ENCODE data around the gene MGAT5.

The MGAT5 gene

GRCh38 chr2:134454931-134455330 is 201.1 kb downstream of the MGAT5 start:
- ChIA-PET CTCF (interaction anchor here (0.6 to 1.2 kb wide), 4 partner anchors 235 to 1118 kb away, joined by 3 to 8 read pairs (median 5); no protein-coding TSS in a partner anchor), POLR2A (no interaction called here)
- no peak overlapping the region for H3K27ac ChIP-seq (ENCODE audit: extremely low read depth, low read depth, low read length)

GRCh38 chr2:134455426-134455825 is 201.6 kb downstream of the MGAT5 start:
- Histone ChIP-seq H3K4me1 (ENCODE audit: control insufficient read depth, insufficient read depth, low read length) (no peaks in the 10 kb centered on the region), H3K4me3 (ENCODE audit: low read depth, low read length) (no peak overlapping the region), H3K27ac (ENCODE audit: extremely low read depth, low read depth, low read length) (no peak overlapping the region), H3K36me3 (ENCODE audit: control insufficient read depth in 2 of 2, insufficient read depth in 1 of 2, low read length in 2 of 2) (peaks cover 0 to 30% of the 10 kb centered on the region in 2 experiments; a peak in 1 of 3 replicates), H3K9me3 (ENCODE audit: control insufficient read depth, insufficient read depth, low read depth, low read length) (no peaks in the 10 kb centered on the region)
- POLR2A ChIA-PET: no interaction called here
- TF ChIP-seq ZNF18 (tag by site-specific recombination; IDR thresholded peaks at IDR 0.05) (no peak), ZNF335 (tag by site-specific recombination; conservative IDR thresholded peaks at IDR 0.05) (no peak), KLF9 (tag by site-specific recombination; IDR thresholded peaks at IDR 0.05; ENCODE audit: low read depth) (no peak), ZNF211 (tag by site-specific recombination; IDR thresholded peaks at IDR 0.05; ENCODE audit: low read depth) (no peak), ZSCAN16 (tag by site-specific recombination; IDR thresholded peaks at IDR 0.05) (no peak), ZSCAN5A (tag by site-specific recombination; IDR thresholded peaks at IDR 0.05) (no peak), KLF10 (tag by site-specific recombination; IDR thresholded peaks at IDR 0.05) (no peak), ZNF510 (tag by site-specific recombination; IDR thresholded peaks at IDR 0.05; ENCODE audit: insufficient replicate concordance) (no peak), OSR2 (tag by site-specific recombination; IDR thresholded peaks at IDR 0.05) (no peak), YY2 (tag by site-specific recombination; IDR thresholded peaks at IDR 0.05) (no peak)
- CTCF ChIA-PET: interaction anchor here (0.6 to 1.2 kb wide), 5 partner anchors 234 to 1118 kb away, joined by 3 to 8 read pairs (median 4); no protein-coding TSS in a partner anchor

More at GRCh38 chr2:134454931-134455330, 201.1 kb downstream of the MGAT5 start:
- Histone ChIP-seq H3K9me3 (ENCODE audit: control insufficient read depth, insufficient read depth, low read depth, low read length) (no peaks in the 10 kb centered on the region), H3K4me3 (ENCODE audit: low read depth, low read length) (no peak overlapping the region), H3K4me1 (ENCODE audit: control insufficient read depth, insufficient read depth, low read length) (no peaks in the 10 kb centered on the region), H3K36me3 (ENCODE audit: control insufficient read depth in 2 of 2, insufficient read depth in 1 of 2, low read length in 2 of 2) (peaks cover 0 to 30% of the 10 kb centered on the region in 2 experiments; a peak in 1 of 3 replicates)
- TF ChIP-seq ZSCAN5A (tag by site-specific recombination; IDR thresholded peaks at IDR 0.05) (no peak), ZNF747 (tag by site-specific recombination; IDR thresholded peaks at IDR 0.05) (no peak), ZBTB48 (tag by site-specific recombination; IDR thresholded peaks at IDR 0.05) (no peak), ZNF174 (tag by site-specific recombination; IDR thresholded peaks at IDR 0.05) (no peak), ZNF16 (tag by site-specific recombination; IDR thresholded peaks at IDR 0.05; ENCODE audit: low read depth) (no peak), ZNF146 (tag by site-specific recombination; IDR thresholded peaks at IDR 0.05) (no peak), ZNF391 (tag by site-specific recombination; IDR thresholded peaks at IDR 0.05; ENCODE audit: borderline replicate concordance, low read depth) (no peak), ZNF280D (tag by site-specific recombination; IDR thresholded peaks at IDR 0.05) (no peak)
